OCI-LY3 (cell line): ENCODE data around the gene SSRP1.

Experiments
- H2AFZ ChIP-seq: fragments of 200-600, 300-600 bp; shearing (Covaris generic); 2 replicates; pipeline ENCODE4 v1.6.0; 2014; ENCODE audit warnings: antibody characterized with exemption, low read depth, low read length
- H3K27ac ChIP-seq: fragments of 200-600, 300-600 bp; sonication (generic); 2 replicates; pipeline ENCODE4 v1.5.1; 2014; ENCODE audit warnings: mild to moderate bottlenecking, low read length, moderate library complexity, mixed read lengths
- H3K27me3 ChIP-seq: fragments of 200-600, 300-600 bp; sonication (generic); 2 replicates; pipeline ENCODE4 v1.6.1; 2014; ENCODE audit warnings: low read depth, low read length, mixed read lengths
- H3K36me3 ChIP-seq: fragments of 200-600, 300-600 bp; sonication (generic); replicated peaks from 2 replicates; pipeline ENCODE3; 2014; ENCODE audit warnings: low read depth, low read length, mixed read lengths
- H3K4me1 ChIP-seq: fragments of 300-600, 200-600 bp; sonication (generic); 2 replicates; pipeline ENCODE4 v1.6.1; 2014; ENCODE audit warnings: low read length, mixed read lengths
- H3K4me2 ChIP-seq: fragments of 200-600, 300-600 bp; sonication (generic); 2 replicates; pipeline ENCODE4 v1.6.1; 2014; ENCODE audit warnings: low read length, mixed read lengths
- H3K4me3 ChIP-seq: fragments of 300-600, 200-600 bp; sonication (generic); 2 replicates; pipeline ENCODE4 v1.5.1; 2014; ENCODE audit warnings: antibody characterized with exemption, mild to moderate bottlenecking, low read length, moderate library complexity
- H3K79me2 ChIP-seq: fragments of 300-600, 200-600 bp; shearing (Covaris generic); 2 replicates; pipeline ENCODE4 v1.6.1; 2014; ENCODE audit warnings: mild to moderate bottlenecking, low read length, mixed read lengths
- H3K9ac ChIP-seq: fragments of 300-600, 200-600 bp; shearing (Covaris generic); 2 replicates; pipeline ENCODE4 v1.6.0; 2014; ENCODE audit warnings: mild to moderate bottlenecking, low read length, moderate library complexity
- H3K9me3 ChIP-seq: fragments of 200-600, 300-600 bp; shearing (Covaris generic); 2 replicates; pipeline ENCODE4 v1.6.1; 2014; ENCODE audit warnings: low read length, mixed read lengths; ENCODE audit not compliant: insufficient read depth
- H4K20me1 ChIP-seq: fragments of 200-600, 300-600 bp; sonication (generic); 2 replicates; pipeline ENCODE4 v1.6.1; 2016; ENCODE audit warnings: low read length, mixed read lengths; ENCODE audit not compliant: insufficient read depth
- CTCF ChIP-seq: fragments of 200-600, 300-600 bp; sonication (generic); IDR thresholded peaks from 2 replicates; pipeline ENCODE4 v1.5.1; 2014; ENCODE audit warnings: antibody characterized with exemption, low read length, low read depth
- EZH2phosphoT487 ChIP-seq: fragments of 200-600 bp; shearing (Covaris generic); IDR thresholded peaks from 2 replicates; pipeline ENCODE4 v1.6.1; 2018; ENCODE audit warnings: antibody characterized with exemption, mixed run types, low read depth

SSRP1 gene

GRCh38 chr11:57377107-57377506 lies 41.4 kb upstream of the SSRP1 start:
- Histone ChIP-seq H2AFZ (no peak overlapping the region), H3K36me3 (no peaks in the 10 kb centered on the region), H3K4me2 (no peak overlapping the region), H3K9ac (no peak overlapping the region), H3K4me3 (no peak overlapping the region), H3K27me3 (peaks cover 26% of the 10 kb centered on the region), H3K4me1 (peaks cover 16% of the 10 kb centered on the region), H3K27ac (no peak overlapping the region), H4K20me1 (no peaks in the 10 kb centered on the region), H3K9me3 (no peaks in the 10 kb centered on the region), H3K79me2 (no peaks in the 10 kb centered on the region)
- TF ChIP-seq CTCF (no peak), EZH2phosphoT487 (no peak)

GRCh38 chr11:57376095-57377090 lies 40.7 kb upstream of the SSRP1 start:
- H3K4me2 ChIP-seq: no peak overlapping the region
- no peak overlapping the region for H3K9ac ChIP-seq
- H3K4me1 ChIP-seq: peaks cover 23% of the 10 kb centered on the region
- no peak for TF ChIP-seq EZH2phosphoT487
- no peak overlapping the region for H3K27ac ChIP-seq
- H3K27me3 ChIP-seq: peaks cover 26% of the 10 kb centered on the region
- H4K20me1 ChIP-seq: no peaks in the 10 kb centered on the region
- no peaks in the 10 kb centered on the region for H3K9me3 ChIP-seq
- H3K79me2 ChIP-seq: no peaks in the 10 kb centered on the region
- no peak overlapping the region for H3K4me3 ChIP-seq
- H3K36me3 ChIP-seq: no peaks in the 10 kb centered on the region
- H2AFZ ChIP-seq: no peak overlapping the region

DNA sequence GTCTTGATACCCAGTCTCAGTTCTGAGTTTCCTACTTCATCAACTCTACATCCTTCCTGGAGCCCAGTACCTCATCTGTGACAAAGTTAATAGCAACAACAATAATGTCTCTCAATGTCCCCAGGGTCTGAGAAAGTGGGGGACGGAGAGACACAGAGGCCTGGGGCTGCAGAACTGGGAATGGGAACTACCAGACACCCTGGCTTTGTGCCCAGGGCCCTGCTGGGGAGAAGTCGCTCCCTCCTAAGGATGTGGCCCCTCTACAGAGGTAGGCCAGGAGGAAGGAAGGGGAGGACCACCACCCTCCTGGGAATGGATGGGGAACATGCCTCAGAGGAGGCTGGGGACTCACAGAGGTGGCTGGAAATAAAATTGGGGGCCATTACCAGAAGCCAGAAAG lies 39.8 kb upstream of the SSRP1 start:
- H3K9ac ChIP-seq: no peak overlapping the region
- no peak overlapping the region for H2AFZ ChIP-seq
- no peaks in the 10 kb centered on the region for H3K36me3 ChIP-seq
- peaks cover 26% of the 10 kb centered on the region for H3K27me3 ChIP-seq
- H3K9me3 ChIP-seq: no peaks in the 10 kb centered on the region
- H3K4me3 ChIP-seq: no peak overlapping the region
- peaks cover 29% of the 10 kb centered on the region for H3K4me1 ChIP-seq
- TF ChIP-seq EZH2phosphoT487: no peak
- no peak for TF ChIP-seq CTCF
- no peaks in the 10 kb centered on the region for H4K20me1 ChIP-seq
- H3K4me2 ChIP-seq: no peak overlapping the region
- no peak overlapping the region for H3K27ac ChIP-seq
- H3K79me2 ChIP-seq: no peaks in the 10 kb centered on the region

- no peaks in the 10 kb centered on the region for H3K36me3 ChIP-seq
- H3K27me3 ChIP-seq: peaks cover 26% of the 10 kb centered on the region
- H3K9ac ChIP-seq: no peak overlapping the region
- no peak overlapping the region for H2AFZ ChIP-seq
- no peaks in the 10 kb centered on the region for H4K20me1 ChIP-seq
- H3K27ac ChIP-seq: no peak overlapping the region
- no peak overlapping the region for H3K4me3 ChIP-seq
- peaks cover 29% of the 10 kb centered on the region for H3K4me1 ChIP-seq
- no peaks in the 10 kb centered on the region for H3K79me2 ChIP-seq
- no peak for TF ChIP-seq EZH2phosphoT487
- no peak for TF ChIP-seq CTCF
- H3K9me3 ChIP-seq: no peaks in the 10 kb centered on the region
- H3K4me2 ChIP-seq: no peak overlapping the region
Measured at GRCh38 chr11:57374966-57375365, 39.3 kb upstream of the SSRP1 start.
